HepG2 (cell line): ENCODE measurements around the gene SNF8. TPM values are rescaled to one million over a fixed set of nuclear protein-coding genes. Genes with fewer than 3 reads are reported as not detected.

ENCODE experiments used
- AHR ChIP-seq: IDR thresholded peaks from 2 replicates; pipeline ENCODE4 v1.6.1; 2018; ENCODE audit warnings: missing genetic modification reagents, missing compliant biosample characterization
- CCAR2 ChIP-seq: fragments of 200-400 bp; formaldehyde crosslinking; optimal IDR thresholded peaks from 2 replicates; pipeline ENCODE3; 2018; ENCODE audit warnings: low read depth, mild to moderate bottlenecking, low read length, moderate library complexity
- CENPT ChIP-seq: sonication (generic); formaldehyde crosslinking; IDR thresholded peaks from 2 replicates; pipeline ENCODE4 v1.8.0; 2022; ENCODE audit warnings: low read depth, mild to moderate bottlenecking, moderate library complexity, missing genetic modification reagents
- E2F1 ChIP-seq: sonication (generic); formaldehyde crosslinking; IDR thresholded peaks from 2 replicates; pipeline ENCODE4 v1.5.0; 2020; ENCODE audit warnings: missing genetic modification reagents
- ELF3 ChIP-seq: IDR thresholded peaks from 2 replicates; pipeline ENCODE4 v1.6.1; 2016; ENCODE audit warnings: missing genetic modification reagents, missing compliant biosample characterization
- MZF1 ChIP-seq: sonication (generic); formaldehyde crosslinking; IDR thresholded peaks from 2 replicates; pipeline ENCODE4 v1.8.1; 2023; ENCODE audit warnings: mild to moderate bottlenecking, missing genetic modification reagents, borderline replicate concordance
- NFAT5 ChIP-seq: sonication (generic); formaldehyde crosslinking; IDR thresholded peaks from 2 replicates; pipeline ENCODE4 v1.4.0; 2020; ENCODE audit warnings: missing genetic modification reagents
- NFE2L2 ChIP-seq: fragments of 150-350 bp; IDR thresholded peaks from 2 replicates; pipeline ENCODE4 v1.6.1; 2014; ENCODE audit warnings: low read length
- PCBP2 ChIP-seq: fragments of 200-400 bp; formaldehyde crosslinking; optimal IDR thresholded peaks from 2 replicates; pipeline ENCODE3; 2018; ENCODE audit warnings: low read length, low read depth; ENCODE audit not compliant: poor library complexity, severe bottlenecking
- PHF8 ChIP-seq: sonication (generic); formaldehyde crosslinking; IDR thresholded peaks from 2 replicates; pipeline ENCODE4 v1.5.0; 2020; ENCODE audit warnings: missing genetic modification reagents
- PITX1 ChIP-seq: sonication (generic); formaldehyde crosslinking; IDR thresholded peaks from 2 replicates; pipeline ENCODE4 v1.5.1; 2020; ENCODE audit warnings: mild to moderate bottlenecking, missing genetic modification reagents
- RFXANK ChIP-seq: IDR thresholded peaks from 2 replicates; pipeline ENCODE4 v1.6.1; 2016
- TAF1 ChIP-seq: sonication (generic); formaldehyde crosslinking; IDR thresholded peaks from 2 replicates; pipeline ENCODE4 v1.4.0; 2020; ENCODE audit warnings: missing genetic modification reagents
- ZBTB7A ChIP-seq: sonication (generic); formaldehyde crosslinking; IDR thresholded peaks from 2 replicates; pipeline ENCODE4 v1.8.0; 2022; ENCODE audit warnings: mild to moderate bottlenecking, missing genetic modification reagents
- ZFX ChIP-seq: sonication (generic); formaldehyde crosslinking; IDR thresholded peaks from 2 replicates; pipeline ENCODE4 v1.4.0; 2020; ENCODE audit warnings: mild to moderate bottlenecking, low read depth, missing genetic modification reagents, moderate library complexity
- ZKSCAN5 ChIP-seq: sonication (generic); formaldehyde crosslinking; IDR thresholded peaks from 2 replicates; pipeline ENCODE4 v1.5.1; 2020; ENCODE audit warnings: mild to moderate bottlenecking, missing genetic modification reagents
- ZNF263 ChIP-seq: sonication (generic); formaldehyde crosslinking; IDR thresholded peaks from 2 replicates; pipeline ENCODE4 v1.4.0; 2020; ENCODE audit warnings: missing genetic modification reagents
- ZNF557 ChIP-seq: sonication (generic); formaldehyde crosslinking; IDR thresholded peaks from 2 replicates; pipeline ENCODE4 v1.4.0; 2020; ENCODE audit warnings: missing genetic modification reagents
- ZNF678 ChIP-seq: sonication (generic); formaldehyde crosslinking; IDR thresholded peaks from 2 replicates; pipeline ENCODE4 v1.4.0; 2020; ENCODE audit warnings: mild to moderate bottlenecking, missing genetic modification reagents
- ZNF703 ChIP-seq: sonication (generic); formaldehyde crosslinking; IDR thresholded peaks from 2 replicates; pipeline ENCODE4 v1.5.1; 2020; ENCODE audit warnings: missing genetic modification reagents, mild to moderate bottlenecking, moderate library complexity, borderline replicate concordance
- polyA plus RNA-seq, 8 experiments: library from polyadenylated mRNA; depleted of rRNA in 3 of 8; stranded (reverse) in 7 of 8; unstranded in 1 of 8; fragments of >200 nt; fragmentation: Illumina TruSeq in 4 of 8; extraction: Trizol in 4 of 8; gene quantifications; 2 replicates each; pipeline versions ENCODE4 v1.2.1 to v1.2.3, GENCODE V29; 2011 to 2016; ENCODE audit warnings: low read depth in 4 of 8, missing spikeins in 1 of 8, mixed read lengths in 1 of 8; ENCODE audit not compliant: insufficient read depth in 1 of 8
- total RNA-seq, 5 experiments: library from RNA; depleted of rRNA; stranded (reverse); fragments of >200 nt; fragmentation: Illumina TruSeq; extraction: Trizol; gene quantifications; 2 replicates each; pipeline ENCODE4 v1.2.3, GENCODE V29; 2016; ENCODE audit warnings: low read depth in 1 of 5
- TF ChIP-seq, protein P1 (sequence below): sonication (generic); formaldehyde crosslinking; IDR thresholded peaks from 2 replicates; pipeline ENCODE4 v1.8.0; 2022; ENCODE audit warnings: mild to moderate bottlenecking, missing genetic modification reagents, borderline replicate concordance
- TF ChIP-seq, protein P2 (sequence below): sonication (generic); formaldehyde crosslinking; IDR thresholded peaks from 2 replicates; pipeline ENCODE4 v1.4.0; 2020; ENCODE audit warnings: missing genetic modification reagents

Gene SNF8
- total and polyA plus RNA-seq, 2 of the 13 experiments (the other 11 are each of a cell fraction or from before 2014, with no cell fraction given) = 114 to 153 TPM

- TF ChIP-seq PITX1 (CRISPR knock-in tag) (0 out of 2 replicates have a peak, but pooled peaks have one; percentile 22), ZNF678 (CRISPR knock-in tag) (no peak), E2F1 (CRISPR knock-in tag) (no peak), RFXANK (CRISPR knock-in tag) (no peak), ZFX (CRISPR knock-in tag) (peak; percentile 46; the same call in 1 of the 2 replicates), ZNF557 (CRISPR knock-in tag) (no peak), ELF3 (CRISPR knock-in tag) (no peak), NFAT5 (CRISPR knock-in tag) (0 out of 2 replicates have a peak, but pooled peaks have one; percentile 64), CCAR2 (no peak), MZF1 (CRISPR knock-in tag) (no peak), ZNF263 (CRISPR knock-in tag) (no peak), PHF8 (CRISPR knock-in tag) (peak; percentile 34; the same call in 1 of the 2 replicates), ZKSCAN5 (no peak), NFE2L2 (no peak), TAF1 (CRISPR knock-in tag) (peak; percentile 14; the same call in 1 of the 2 replicates), PCBP2 (no peak), CENPT (CRISPR knock-in tag) (no peak), AHR (CRISPR knock-in tag) (no peak), ZNF703 (CRISPR knock-in tag) (no peak), ZBTB7A (CRISPR knock-in tag) (no peak)
- TF ChIP-seq, protein P1, sequence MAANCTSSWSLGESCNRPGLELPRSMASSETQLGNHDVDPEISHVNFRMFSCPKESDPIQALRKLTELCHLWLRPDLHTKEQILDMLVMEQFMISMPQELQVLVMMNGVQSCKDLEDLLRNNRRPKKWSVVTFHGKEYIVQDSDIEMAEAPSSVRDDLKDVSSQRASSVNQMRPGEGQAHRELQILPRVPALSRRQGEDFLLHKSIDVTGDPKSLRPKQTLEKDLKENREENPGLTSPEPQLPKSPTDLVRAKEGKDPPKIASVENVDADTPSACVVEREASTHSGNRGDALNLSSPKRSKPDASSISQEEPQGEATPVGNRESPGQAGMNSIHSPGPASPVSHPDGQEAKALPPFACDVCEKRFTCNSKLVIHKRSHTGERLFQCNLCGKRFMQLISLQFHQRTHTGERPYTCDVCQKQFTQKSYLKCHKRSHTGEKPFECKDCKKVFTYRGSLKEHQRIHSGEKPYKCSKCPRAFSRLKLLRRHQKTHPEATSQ (CRISPR knock-in tag) = no peak; the same call in 1 of the 2 replicates
- TF ChIP-seq, protein P2, sequence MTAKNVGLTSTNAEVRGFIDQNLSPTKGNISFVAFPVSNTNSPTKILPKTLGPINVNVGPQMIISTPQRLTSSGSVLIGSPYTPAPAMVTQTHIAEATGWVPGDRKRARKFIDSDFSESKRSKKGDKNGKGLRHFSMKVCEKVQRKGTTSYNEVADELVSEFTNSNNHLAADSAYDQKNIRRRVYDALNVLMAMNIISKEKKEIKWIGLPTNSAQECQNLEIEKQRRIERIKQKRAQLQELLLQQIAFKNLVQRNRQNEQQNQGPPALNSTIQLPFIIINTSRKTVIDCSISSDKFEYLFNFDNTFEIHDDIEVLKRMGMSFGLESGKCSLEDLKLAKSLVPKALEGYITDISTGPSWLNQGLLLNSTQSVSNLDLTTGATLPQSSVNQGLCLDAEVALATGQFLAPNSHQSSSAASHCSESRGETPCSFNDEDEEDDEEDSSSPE = no peak
Observed at GRCh38 chr17:48960834-48961515, 16.3 kb upstream of the SNF8 start (continued).
